GM12878 (cell line): ENCODE results near the gene HSPA12B.

Experiments used
- CTCF ChIP-seq, 3 experiments: IDR thresholded peaks in 2 of 3; conservative IDR thresholded peaks in 1 of 3; 2 replicates each; pipeline ENCODE4 v1.5.1; 2011; ENCODE audit warnings: low read depth in 3 of 3, low read length in 3 of 3, mild to moderate bottlenecking in 3 of 3, control low read depth in 2 of 3, moderate library complexity in 2 of 3, inconsistent platforms in 1 of 3, mixed read lengths in 1 of 3; ENCODE audit not compliant: control insufficient read depth in 2 of 3, insufficient read depth in 1 of 3; ENCODE audit errors: extremely low read depth in 1 of 3
- CUX1 ChIP-seq: IDR thresholded peaks from 2 replicates; pipeline ENCODE4 v1.6.1; 2012; ENCODE audit warnings: improper control_type of control experiment, low read depth, low read length; ENCODE audit not compliant: insufficient replicate concordance
- KDM1A ChIP-seq: fragments of 200-600 bp; sonication (generic); IDR thresholded peaks from 2 replicates; pipeline ENCODE4 v1.6.1; 2016; ENCODE audit warnings: borderline replicate concordance
- POLR2A ChIP-seq: IDR thresholded peaks from 2 replicates; pipeline ENCODE4 v1.6.1; 2011; ENCODE audit warnings: low read depth, mild to moderate bottlenecking, low read length
- SMC3 ChIP-seq: IDR thresholded peaks from 2 replicates; pipeline ENCODE4 v1.6.1; 2011; ENCODE audit warnings: low read length, improper control_type of control experiment, borderline replicate concordance
- TARDBP ChIP-seq: IDR thresholded peaks from 2 replicates; pipeline ENCODE4 v1.6.1; 2016; ENCODE audit warnings: borderline replicate concordance
- USF2 ChIP-seq: IDR thresholded peaks from 2 replicates; pipeline ENCODE4 v1.6.1; 2011; ENCODE audit warnings: low read depth, low read length, improper control_type of control experiment, borderline replicate concordance
- ZNF384 ChIP-seq: IDR thresholded peaks from 2 replicates; pipeline ENCODE4 v1.6.1; 2012; ENCODE audit warnings: low read depth, mild to moderate bottlenecking, low read length, improper control_type of control experiment, borderline replicate concordance

GRCh38 chr20:3760655-3761348 is 28.3 kb downstream of the HSPA12B start:
- TF ChIP-seq CTCF (IDR thresholded peaks at IDR 0.05 in 2 of 3, conservative IDR thresholded peaks at IDR 0.05 in 1 of 3; ENCODE audit: control insufficient read depth in 2 of 3, extremely low read depth in 1 of 3, insufficient read depth in 1 of 3, low read depth in 3 of 3, low read length in 3 of 3) (no peak), ZNF384 (no peak), POLR2A (no peak), CUX1 (no peak), KDM1A (no peak), TARDBP (no peak), SMC3 (no peak), USF2 (no peak)
